Subcutaneous adipose tissue (tissue), 4 donors: ENCODE data around the gene IGLON5. TPM values are rescaled to one million over a fixed set of nuclear protein-coding genes. Genes with fewer than 3 reads are reported as not detected.

Experiments
- CTCF ChIP-seq: fragments of 450-650 bp; IDR thresholded peaks from one replicate; pipeline ENCODE4 v1.5.1; 2016; ENCODE audit warnings: low read depth, mild to moderate bottlenecking, control low read depth, antibody characterized with exemption, moderate library complexity
- total RNA-seq, 4 donors: library from RNA; depleted of rRNA; stranded (reverse); fragments of >200 nt; gene quantifications; one replicate each; pipeline ENCODE4 v1.1.0, GENCODE V29; 2016

IGLON5 gene
- total RNA-seq, 4 donors from 2014 or later, result 0.17 to 0.82 (median 0.22) TPM; not detected in 1

- TF ChIP-seq CTCF, result no peak
These were observed 20.3 kb downstream of the IGLON5 start for GRCh38 chr19:51331716-51332115.

- TF ChIP-seq CTCF, result no peak
These were observed 22.5 kb downstream of the IGLON5 start for GRCh38 chr19:51333836-51334460.

GRCh38 chr19:51337141-51337860, 25.9 kb downstream of the IGLON5 start:
- TF ChIP-seq CTCF, result no peak

GRCh38 chr19:51337861-51338562, 26.6 kb downstream of the IGLON5 start:
- TF ChIP-seq CTCF, result no peak

GRCh38 chr19:51338563-51339312, 27.3 kb downstream of the IGLON5 start:
- TF ChIP-seq CTCF, result no peak

GRCh38 chr19:51339313-51339686, 27.9 kb downstream of the IGLON5 start:
- no peak for TF ChIP-seq CTCF
